GM18861 (cell line): Measurements from ENCODE around the gene PSMA5.
"Not testable (repeated sequence)": the region's sequence is repeated elsewhere in the genome, so short reads cannot be mapped to it uniquely, and the experiment has no call there.

ENCODE experiments used
- ATAC-seq: cut with Tn5 transposase; IDR thresholded peaks from one replicate; pipeline ENCODE4 v1.9.1; 2021; ENCODE audit not compliant: unreplicated experiment

Gene PSMA5

DNA sequence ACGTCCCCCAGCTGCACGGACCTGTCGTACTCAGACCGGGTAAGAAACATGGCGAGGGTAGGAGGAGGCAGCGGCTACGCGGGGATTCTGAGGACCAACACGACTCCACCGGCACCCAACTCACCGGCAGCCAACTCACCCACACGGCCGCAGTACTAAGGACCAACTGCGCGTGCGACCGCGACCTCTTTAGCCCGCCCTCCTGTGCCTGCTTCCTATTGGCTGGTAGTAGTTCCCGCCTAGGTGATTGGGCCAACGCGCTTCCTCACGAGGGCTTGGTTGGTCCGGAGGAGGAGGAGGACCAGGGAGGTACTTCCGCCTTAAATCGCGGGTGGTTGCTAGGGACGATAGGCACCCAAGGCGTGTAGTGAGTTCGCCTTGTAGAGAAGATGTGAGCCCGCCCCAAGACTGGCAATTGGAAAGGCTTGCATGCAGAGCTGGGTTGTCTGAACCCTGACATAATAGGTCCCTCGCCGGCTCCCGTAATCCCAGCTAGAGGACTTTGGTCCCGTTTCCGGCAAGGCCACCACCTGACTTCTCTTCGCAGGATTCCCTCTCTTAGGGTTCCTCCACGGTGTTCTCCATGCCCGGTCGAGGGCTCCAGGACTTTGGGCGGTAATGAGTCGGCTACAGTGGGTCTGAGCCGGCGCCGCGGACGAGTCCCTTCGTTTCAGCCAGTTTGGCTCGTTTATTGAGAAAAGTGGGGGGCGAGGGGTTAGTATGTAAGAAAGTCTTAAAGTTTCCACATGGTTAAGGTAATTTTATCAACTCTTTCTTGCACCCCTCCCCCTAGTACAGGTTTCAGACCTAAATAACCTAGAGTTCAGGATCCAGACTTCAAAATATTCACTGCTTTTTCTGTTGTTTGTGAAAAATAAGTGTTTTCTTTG lies at the start of gene PSMA5:
PSMA5 (minus strand) TSS at position 168 of the 890 bp plus-strand sequence; CDS start at position 50, 118 bp downstream.
- peak; percentile 86 for ATAC-seq

DNA sequence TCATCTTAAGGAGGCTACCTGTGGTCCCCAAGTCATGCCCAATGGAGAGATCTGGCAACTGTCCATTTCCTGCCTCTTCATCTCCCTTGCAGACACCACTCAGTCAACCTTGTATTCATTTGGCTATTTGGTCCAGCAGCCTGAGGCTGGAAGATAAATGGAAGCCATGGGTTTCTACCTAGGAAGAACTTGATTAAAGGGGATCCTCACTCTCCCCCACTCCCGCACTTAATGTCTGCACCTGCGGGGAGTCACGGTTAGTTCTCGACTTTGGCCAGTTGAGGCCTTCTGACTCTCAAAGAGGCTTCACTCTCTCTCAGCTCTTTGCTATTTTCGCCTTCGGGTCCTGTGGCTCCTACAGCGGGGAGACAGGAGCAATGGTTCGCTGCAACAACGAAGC lies 49.0 kb upstream of the PSMA5 start:
- ATAC-seq = no peak

DNA sequence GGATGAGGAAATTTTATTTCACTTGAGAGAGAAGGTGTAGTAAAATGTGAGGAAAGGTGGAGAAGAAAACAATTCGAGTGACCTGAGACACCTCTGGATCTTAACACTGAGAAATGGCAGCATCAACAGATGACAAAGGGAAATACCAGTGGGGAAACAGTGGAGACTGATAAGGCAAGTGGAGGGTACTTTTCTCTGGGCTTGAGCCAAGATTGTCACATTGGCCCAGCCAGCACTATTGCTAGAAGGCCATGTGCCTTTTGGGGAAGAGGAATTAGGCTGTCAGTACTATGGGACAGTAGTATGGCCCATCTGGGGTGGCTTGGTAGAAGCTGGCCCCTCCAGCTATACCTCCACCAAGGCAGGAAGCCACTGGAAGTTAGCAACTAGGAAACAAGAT lies 48.4 kb upstream of the PSMA5 start:
- ATAC-seq = no peak

DNA sequence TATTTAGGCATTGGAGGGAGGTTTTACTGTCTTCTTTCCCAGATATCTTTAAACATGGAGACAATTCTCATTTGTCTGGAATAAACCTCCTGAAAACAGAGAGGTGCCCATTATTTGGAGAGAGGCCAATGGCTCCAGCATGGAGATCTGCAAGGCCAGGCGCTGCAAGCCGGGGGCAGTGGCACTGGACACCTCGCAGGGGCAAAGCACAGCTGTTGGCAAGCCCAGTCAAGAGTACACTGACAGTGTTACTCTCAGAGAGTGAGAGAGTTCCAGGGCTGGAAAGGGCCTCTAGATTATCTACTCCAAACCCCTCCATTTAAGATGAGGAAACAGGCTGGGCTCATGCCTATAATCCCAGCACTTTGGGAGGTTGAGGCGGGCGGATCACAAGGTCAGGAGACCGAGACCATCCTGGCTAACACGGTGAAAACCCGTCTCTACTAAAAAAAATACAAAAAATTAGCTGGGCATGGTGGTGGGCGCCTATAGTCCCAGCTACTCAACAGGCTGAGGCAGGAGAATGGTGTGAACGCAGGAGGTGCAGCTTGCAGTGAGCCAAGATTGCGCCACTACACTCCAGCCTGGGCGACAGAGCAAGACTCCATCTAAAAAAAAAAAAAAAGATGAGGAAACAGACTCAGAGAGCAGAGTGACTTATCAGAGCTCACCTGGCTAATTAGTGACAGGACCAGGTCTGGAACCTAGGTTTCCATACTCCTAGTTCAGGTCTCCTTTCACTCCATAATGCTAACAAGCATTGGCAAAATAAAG lies 47.2 kb upstream of the PSMA5 start:
- not testable (repeated sequence) for ATAC-seq

DNA sequence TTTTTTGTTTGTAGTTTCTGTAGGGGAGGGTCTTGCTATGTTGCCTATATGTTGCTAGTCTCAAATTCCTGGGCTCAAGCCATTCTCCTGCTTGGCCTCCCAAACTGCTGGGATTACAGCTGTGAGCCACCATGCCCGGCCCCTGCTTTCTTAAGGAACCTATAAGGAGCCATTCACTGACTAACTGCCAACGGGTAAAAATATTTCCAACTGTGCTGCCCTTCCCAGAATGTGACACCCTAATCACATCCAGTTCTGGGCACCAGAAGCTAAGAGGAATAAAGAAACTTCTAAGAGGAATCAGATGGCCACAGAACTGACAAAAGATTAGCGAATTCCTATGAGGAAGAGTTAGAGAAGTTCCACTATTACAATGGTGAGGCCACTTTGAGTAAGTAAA lies 46.5 kb upstream of the PSMA5 start:
- no peak for ATAC-seq

DNA sequence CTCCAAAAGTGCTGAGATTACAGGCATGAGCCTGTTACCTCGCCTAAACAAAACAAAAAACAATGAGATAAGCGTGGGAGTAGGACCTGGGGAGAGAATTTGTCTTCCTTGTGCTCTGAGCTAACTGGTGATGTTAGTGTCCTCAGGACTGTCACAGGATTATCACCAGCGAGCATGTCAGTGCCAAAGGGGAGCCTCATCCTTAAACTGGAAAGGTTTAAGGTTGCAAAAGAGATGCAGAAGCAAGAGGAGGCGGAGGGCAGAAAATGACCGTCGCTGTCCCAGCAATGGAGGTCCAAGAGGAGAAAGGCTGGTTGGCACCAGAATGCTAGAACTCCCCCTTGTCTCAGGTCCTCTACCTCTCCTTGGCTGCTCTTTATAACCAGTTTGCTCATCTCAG lies 44.0 kb upstream of the PSMA5 start:
- no peak for ATAC-seq

DNA sequence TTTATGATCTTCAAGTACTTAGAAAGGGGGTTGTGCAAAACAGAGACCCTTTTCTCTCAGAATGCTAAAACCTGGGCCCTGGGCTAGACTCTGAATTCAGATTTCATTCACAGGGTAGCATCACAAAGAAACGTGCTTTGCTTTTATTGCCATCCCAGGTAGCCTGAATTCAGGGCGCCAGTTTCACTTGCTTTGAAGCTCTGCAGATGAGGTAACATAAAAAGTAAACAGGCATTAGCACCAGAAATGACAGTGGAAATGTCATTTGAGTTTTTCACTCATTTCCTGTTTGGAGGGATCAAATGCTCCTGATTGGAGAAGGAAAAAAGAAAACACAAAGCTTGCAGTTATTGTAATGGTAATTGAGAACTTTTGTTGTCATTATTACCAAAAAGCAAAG lies 42.7 kb upstream of the PSMA5 start:
- ATAC-seq = no peak

DNA sequence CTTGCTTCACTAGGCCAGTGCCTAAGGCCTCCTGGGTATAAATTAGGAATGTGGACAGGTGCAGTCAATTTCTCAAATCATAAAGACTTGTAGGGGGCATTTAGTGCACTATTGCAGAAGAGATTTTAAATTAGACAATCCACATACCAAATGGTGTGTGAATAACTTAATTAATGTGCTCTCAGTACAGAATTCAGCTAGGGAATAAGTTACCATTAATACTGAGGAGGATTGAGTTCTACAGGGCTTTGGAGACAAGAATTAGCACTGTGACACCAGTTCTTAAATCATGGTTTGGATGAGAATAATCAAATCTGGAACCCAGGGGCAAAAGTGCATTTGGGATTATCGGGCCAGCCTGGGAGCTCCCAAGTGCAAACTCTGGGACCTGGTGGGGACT lies 41.8 kb upstream of the PSMA5 start:
- no peak for ATAC-seq

DNA sequence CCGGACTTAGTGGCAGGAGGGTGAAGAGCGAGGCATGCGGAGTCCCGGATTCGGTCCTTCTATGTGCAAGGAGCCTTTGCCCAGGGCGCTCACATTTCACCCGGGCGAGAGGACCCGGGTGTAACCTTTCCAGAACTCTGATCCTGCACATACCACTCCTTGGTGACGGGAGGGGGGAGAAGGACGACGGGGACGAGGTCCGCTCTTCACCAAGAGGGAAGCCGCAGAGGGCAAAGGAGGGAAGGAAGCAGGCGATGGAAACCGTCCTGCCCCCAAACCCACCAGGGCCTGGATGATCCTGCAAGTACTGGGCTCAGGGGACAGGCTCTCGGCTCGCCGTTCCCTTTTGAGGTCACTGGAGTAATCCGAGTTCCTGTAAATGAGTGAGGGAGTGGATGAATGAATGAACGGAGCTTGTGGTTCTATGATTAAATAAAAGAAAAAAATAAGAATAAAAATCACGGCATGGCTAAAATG lies 41.1 kb upstream of the PSMA5 start:
- ATAC-seq = no peak

DNA sequence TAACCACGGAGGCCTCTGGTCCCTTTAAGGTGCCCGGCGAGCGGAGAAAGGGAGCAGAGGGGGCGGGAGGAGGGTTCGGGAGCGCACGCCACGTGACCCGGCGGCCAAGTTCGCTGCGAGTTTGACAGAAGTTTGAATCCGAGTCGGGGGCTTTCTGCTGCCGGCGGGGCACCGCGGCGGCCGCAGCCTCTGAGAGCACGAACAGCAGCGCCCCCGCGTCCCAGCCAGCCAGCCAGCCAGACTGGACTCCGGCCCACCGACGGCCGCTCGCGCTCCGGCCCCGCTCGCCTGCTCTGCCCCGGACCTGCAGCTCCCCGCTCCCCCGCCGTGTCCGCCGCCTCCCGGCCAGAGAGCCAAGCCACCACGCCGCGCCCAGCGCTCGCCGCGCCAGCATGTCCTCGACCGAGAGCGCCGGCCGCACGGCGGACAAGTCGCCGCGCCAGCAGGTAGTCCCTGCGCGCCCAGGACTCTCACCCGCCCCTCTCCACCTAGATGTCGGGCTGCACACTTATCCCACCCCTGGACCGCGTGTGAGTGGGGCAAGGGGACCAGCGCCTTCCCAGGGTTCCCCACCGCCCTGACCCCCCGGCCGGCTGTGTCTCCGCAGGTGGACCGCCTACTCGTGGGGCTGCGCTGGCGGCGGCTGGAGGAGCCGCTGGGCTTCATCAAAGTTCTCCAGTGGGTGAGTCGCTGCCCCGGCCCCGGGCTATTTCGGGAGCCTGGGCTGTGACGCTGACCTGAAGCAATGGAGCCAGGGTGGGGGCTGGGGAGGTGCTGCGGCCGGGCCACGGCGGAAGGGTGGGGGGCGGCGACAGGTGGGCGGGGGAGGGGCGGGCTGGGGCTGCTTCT lies 40.4 kb upstream of the PSMA5 start, which contains the start of gene SYPL2:
SYPL2 (plus strand) TSS at position 95 of the 849 bp plus-strand sequence; CDS start at position 393, 298 bp downstream.
- ATAC-seq = no peak

DNA sequence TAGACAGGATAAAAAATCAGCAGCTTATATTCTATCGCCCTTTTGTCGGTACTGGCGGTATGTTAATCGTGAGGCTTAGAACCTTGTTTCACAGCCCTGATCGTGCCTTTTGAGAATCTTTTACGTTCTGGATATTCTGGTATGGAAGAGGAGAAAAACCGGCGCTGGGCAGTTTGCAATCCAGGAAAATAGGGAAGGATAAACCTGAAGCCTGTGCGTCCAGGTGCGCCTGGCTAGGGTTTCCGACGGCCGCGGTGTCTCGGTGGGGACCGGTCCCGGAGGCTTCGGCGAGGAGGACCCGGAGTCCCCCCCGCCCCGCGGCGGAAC lies 39.8 kb upstream of the PSMA5 start:
- no peak for ATAC-seq

DNA sequence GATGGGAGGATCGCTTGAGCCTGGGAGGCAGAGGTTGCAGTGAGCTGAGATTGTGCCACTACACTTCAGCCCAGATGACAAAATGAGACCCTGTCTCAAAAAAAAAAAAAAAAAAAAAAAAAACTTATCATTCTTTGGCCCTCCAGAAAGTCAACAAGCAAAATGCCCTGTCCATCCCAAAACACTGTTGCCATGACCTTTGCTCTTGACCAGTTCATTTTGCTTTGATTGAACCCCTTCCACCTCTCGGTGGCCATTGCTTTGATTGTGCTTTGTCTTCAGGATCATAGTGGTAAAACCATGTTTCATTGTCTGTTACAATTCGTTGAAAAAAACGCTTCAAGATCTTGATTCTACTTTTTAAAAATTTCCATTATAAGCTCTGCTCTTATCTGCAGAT lies 31.6 kb upstream of the PSMA5 start:
- ATAC-seq = no peak

DNA sequence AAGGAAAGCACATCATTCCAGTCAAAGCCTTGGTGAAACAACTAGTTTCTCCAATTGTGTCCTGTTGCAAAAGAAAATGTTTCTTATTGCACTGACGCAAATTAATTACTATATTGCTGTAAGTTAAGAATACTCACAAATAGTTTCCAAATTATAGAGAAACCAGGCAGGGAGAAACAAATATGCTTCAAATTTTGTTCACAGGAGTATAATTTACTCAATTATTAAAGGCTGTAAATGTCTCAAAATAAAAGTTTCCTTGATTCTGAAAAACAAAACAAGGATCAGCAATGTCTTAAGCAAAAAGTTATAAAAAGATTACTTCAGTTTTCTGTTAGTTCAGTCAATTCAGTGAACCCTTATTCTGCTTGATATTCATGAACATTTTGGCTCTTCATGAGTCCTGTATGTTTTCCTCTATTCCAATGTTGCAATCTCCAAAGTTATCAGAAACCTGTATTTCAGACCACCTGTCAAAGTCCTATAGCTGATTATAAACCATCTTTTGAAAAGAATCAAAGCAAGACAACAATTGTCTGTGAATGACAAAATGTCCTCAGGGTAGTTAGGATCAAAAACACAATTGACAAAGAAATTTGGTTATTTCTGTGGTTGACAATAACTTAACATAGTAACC lies 28.4 kb upstream of the PSMA5 start:
- ATAC-seq = no peak

DNA sequence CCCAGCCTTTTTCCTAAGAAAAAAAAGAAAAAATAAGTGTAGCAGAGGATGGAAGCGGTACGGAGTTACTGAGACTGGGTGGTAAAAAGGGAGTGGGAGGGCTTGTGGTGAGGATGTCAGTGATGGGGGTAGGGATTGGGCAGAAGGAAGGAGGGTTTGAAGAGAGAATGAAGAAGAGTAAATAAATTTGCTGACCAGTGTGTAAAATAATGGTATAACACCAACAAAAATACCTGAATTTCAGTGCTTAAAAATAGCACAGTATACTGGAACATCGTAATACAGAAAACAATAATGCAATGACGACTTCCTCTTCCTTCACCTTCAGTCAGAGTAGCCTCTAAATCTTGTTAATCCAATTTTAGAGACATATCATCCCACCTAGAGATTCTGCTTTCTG lies 21.3 kb upstream of the PSMA5 start:
- no peak for ATAC-seq

DNA sequence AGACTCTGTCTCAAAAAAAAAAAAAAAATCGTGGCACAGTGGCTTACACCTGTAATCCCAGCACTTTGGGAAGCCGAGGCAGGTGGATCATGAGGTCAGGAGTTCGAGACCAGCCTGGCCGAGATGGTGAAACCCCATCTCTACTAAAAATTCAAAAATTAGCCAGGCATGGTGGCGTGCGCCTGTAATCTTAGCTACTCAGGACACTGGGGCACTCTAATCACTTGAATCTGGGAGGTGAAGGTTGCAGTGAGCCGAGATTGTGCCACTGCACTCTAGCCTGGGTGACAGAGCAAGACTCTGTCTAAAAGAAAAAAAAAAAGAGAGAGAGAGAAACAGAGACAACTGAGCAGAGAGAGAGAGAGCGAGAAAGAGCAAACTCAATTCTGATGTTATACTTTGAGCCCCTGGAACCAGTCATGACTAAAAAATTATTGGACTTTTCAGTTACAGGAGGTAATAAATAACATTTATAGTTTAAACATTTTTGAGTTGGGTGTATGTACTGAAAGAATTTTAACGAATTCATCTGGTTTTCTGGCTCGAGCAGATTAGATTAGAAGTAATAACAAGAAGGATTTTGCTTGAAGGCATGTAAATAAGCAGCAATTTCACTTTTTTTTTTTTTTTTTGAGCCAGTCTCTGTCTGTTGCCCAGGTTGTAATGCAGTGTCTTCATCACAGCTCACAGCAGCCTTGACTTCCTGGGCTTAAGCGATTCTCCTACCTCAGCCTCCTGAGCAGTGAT lies 19.9 kb upstream of the PSMA5 start:
- not testable (repeated sequence) for ATAC-seq

DNA sequence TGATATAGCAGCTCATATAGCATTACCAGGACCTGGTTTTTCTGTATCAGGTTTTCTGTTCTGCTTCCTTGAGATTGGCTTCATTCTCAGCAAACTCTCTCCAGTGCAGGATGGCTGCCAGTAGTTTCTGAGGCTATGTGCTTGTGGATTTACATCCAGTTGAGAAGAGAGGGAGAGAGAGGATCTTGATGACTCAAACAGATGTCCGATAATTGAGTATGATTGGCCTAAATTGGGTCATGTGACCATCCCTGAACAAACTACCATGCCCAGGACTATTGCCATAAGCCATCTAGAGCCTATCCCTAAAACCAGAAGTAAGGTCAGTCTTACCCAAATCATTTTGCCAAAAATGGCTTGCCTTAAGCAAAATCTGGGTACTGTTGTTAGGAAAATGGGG lies 18.1 kb upstream of the PSMA5 start:
- ATAC-seq = no peak

DNA sequence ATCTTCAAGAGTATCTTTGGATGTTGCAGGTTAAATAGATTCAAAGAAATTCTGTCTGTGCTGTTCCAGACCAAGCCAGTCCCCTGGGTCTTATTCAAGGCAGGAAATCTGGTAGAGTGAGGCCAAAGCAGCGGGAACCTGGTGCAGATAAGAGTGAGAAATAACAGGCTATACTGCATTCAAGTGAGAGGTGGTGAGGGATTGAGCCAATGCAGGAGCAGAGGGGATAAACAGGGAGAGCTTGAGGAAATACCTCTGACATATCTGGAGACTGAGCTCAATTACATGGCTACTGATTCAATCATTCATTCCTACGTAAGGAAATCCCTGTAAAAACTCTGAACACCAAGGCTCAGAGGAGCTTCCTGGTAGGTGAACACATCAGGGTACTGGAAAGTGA lies 17.2 kb upstream of the PSMA5 start:
- ATAC-seq = no peak

DNA sequence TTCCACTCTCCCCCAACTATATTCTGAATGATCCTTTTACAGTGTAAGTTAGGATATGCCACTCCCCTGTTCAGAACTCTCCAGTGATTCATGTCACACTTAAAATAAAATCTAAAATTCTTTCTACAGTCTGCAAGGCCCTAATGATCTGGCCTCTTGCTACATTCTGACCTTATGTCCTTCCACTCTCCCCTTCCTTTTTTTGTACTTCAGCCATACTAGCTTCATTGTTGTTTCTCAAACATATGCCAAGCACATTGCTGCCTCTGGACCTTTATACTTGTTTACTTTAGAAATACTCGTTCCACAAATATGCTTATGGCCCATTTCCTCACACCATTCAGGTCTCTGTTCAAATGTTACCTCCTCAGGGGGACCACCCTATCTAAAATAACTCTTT lies 14.8 kb upstream of the PSMA5 start:
- ATAC-seq = no peak

DNA sequence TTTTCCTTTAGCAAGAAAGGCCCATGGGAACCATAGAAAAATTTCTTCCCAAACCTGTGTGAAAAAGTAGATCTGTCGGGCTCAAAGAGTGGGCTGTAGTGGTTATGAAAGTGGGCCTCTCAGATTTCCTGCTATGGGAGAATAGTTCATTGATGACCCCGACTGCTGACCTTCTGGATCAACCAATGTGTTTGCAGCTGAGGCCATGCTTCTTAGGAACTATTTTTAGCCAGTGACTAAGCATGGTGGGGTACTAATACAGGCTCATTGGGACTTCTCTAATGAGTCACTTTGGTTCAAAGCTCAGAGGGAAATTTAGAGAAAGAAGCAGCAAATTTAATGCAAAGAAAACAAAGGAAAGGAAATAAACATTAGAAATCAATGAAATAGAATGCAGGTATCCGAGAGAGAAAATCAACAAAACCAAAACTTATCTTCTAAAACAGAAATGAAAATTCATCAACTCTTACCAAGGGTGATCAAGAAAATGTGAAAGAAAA lies 12.6 kb upstream of the PSMA5 start:
- ATAC-seq = no peak

DNA sequence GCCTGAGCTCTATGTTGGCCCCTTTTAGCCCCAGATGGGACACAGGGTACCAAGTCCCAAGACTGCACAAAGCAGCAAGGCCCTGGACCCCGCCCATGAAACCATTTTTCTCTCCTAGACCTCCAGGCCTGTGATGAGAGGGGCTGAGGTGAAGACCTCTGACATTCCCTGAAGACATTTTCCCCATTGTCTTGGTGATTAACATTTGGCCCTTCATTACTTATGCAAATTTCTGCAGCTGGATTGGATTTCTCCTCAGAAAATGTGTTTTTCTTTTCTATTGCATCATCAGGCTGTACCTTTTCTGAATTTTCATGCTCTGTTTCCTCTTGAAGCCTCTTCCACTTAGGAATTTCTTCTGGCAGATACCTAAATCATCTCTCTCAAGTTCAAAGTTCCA lies 8.2 kb upstream of the PSMA5 start:
- no peak for ATAC-seq
